Activated B cell treated with CpG ODN at 0.5 μM for 24 hours (primary cell): ENCODE results near the gene ZBTB38. TPM values are rescaled to one million over a fixed set of nuclear protein-coding genes. Genes with fewer than 3 reads are reported as not detected.

ENCODE experiments used
- ATAC-seq: fragments of 200-7000 bp; cut with Tn5 transposase; one replicate; pipeline ENCODE4 v1.10.0; 2021; ENCODE audit warnings: low read depth, mild to moderate bottlenecking, moderate library complexity
- CTCF ChIA-PET: fragments of 350-600 bp; sonication (Branson Sonifier 250); formaldehyde crosslinking; loops from one replicate; lab custom pipeline; 2021; ENCODE audit warnings: antibody characterized with exemption; lab: Charles Lee
- POLR2A ChIA-PET: fragments of 350-600 bp; sonication (Branson Sonifier 250); formaldehyde crosslinking; loops from one replicate; lab custom pipeline; 2021; ENCODE audit warnings: antibody characterized with exemption; lab: Charles Lee
- DNase-seq: peaks from one replicate; pipeline ENCODE4 v3.0.0; 2022
- H3K27ac Mint-ChIP-seq: one replicate; pipeline ENCODE4 v1.8.0; 2020; ENCODE audit warnings: mixed read lengths
- H3K27me3 Mint-ChIP-seq: one replicate; pipeline ENCODE4 v1.8.0; 2021; ENCODE audit warnings: mixed read lengths
- H3K36me3 Mint-ChIP-seq: one replicate; pipeline ENCODE4 v1.8.0; 2021; ENCODE audit warnings: low read depth, mixed read lengths
- H3K4me1 Mint-ChIP-seq: one replicate; pipeline ENCODE4 v1.8.0; 2021; ENCODE audit warnings: mixed read lengths
- H3K4me3 Mint-ChIP-seq: one replicate; pipeline ENCODE4 v1.8.0; 2020; ENCODE audit warnings: mild to moderate bottlenecking, mixed read lengths
- H3K9me3 Mint-ChIP-seq: one replicate; pipeline ENCODE4 v1.8.0; 2020; ENCODE audit warnings: mixed read lengths
- CTCF ChIP-seq: fragments of 200-600 bp; IDR thresholded peaks from one replicate; pipeline ENCODE4 v1.8.0; 2022; ENCODE audit warnings: antibody characterized with exemption, mild to moderate bottlenecking
- intact Hi-C: fragments of 100-400 bp; cut with micrococcal nuclease; formaldehyde crosslinking; loops from one replicate; pipeline ENCODE4 v1.15.1; 2024
- total RNA-seq: library from RNA; stranded (reverse); gene quantifications from 2 replicates; pipeline ENCODE4 v1.2.3, GENCODE V29; 2022

Gene ZBTB38
- total RNA-seq, 1 donor from 2014 or later: 45.2 TPM

DNA sequence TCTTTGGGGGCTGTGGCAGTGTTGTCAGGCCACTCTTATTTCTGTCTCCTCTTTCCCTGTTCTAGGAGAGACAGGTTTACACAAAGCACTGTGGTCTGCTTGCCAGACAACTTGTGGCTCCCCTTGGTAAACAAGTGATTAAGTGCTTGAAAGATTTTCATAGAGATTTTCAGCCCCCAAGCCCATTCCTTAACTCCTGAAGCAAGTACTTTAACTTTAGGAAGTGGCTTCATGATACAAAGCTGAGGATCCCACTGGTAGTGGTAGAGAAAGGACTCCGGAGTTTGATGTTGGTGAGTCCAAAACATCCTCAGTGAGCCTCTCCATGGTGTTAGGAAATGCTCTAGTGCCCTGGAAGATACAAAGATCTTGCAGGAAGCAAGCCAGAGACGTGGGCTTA, 12.0 kb downstream of the ZBTB38 start:
- Mint-ChIP-seq H3K4me3 (no peak overlapping the region), H3K4me1 (peaks cover 74% of the 10 kb centered on the region), H3K27me3 (no peaks in the 10 kb centered on the region), H3K36me3 (no peaks in the 10 kb centered on the region), H3K9me3 (no peaks in the 10 kb centered on the region), H3K27ac (peak overlapping the region; percentile 90)
- CTCF ChIA-PET: no interaction called here
- intact Hi-C loops: no loop called here
- no peak for DNase-seq
- no peak for ATAC-seq
- POLR2A ChIA-PET: interaction anchor here (1.6 kb wide), 1 partner anchor 22 kb away, joined by 5 read pairs; no protein-coding TSS in a partner anchor
- no peak for TF ChIP-seq CTCF

GRCh38 chr3:141380987-141381386, 12.7 kb downstream of the ZBTB38 start:
- intact Hi-C loops: no loop called here
- DNase-seq (no peak), ATAC-seq (peak; percentile 20)
- TF ChIP-seq CTCF: no peak
- H3K36me3 Mint-ChIP-seq: no peaks in the 10 kb centered on the region
- CTCF ChIA-PET: no interaction called here
- H3K9me3 Mint-ChIP-seq: no peaks in the 10 kb centered on the region
- H3K4me3 Mint-ChIP-seq: no peak overlapping the region
- POLR2A ChIA-PET: interaction anchor here (0.6 to 1.1 kb wide), 2 partner anchors 13 to 57 kb away, joined by 3 read pairs; no protein-coding TSS in a partner anchor
- no peaks in the 10 kb centered on the region for H3K27me3 Mint-ChIP-seq
- peaks cover 69% of the 10 kb centered on the region for H3K4me1 Mint-ChIP-seq
- H3K27ac Mint-ChIP-seq: peak overlapping the region; percentile 90

- ChIA-PET CTCF (interaction anchor here (2.1 to 2.5 kb wide), 2 partner anchors 9 to 13 kb away, joined by 6 to 7 read pairs; no protein-coding TSS in a partner anchor), POLR2A (interaction anchor here (1.0 kb wide), 1 partner anchor 30 kb away, joined by 3 read pairs; no protein-coding TSS in a partner anchor)
- intact Hi-C loops: no loop called here
- Mint-ChIP-seq H3K27me3 (no peaks in the 10 kb centered on the region), H3K4me3 (no peak overlapping the region), H3K27ac (peak overlapping the region; percentile 43), H3K36me3 (no peaks in the 10 kb centered on the region), H3K9me3 (no peaks in the 10 kb centered on the region), H3K4me1 (peaks cover 64% of the 10 kb centered on the region)
- ATAC-seq: no peak
- no peak for TF ChIP-seq CTCF
- no peak for DNase-seq
Observed at GRCh38 chr3:141382571-141382970, 14.3 kb downstream of the ZBTB38 start.

DNA sequence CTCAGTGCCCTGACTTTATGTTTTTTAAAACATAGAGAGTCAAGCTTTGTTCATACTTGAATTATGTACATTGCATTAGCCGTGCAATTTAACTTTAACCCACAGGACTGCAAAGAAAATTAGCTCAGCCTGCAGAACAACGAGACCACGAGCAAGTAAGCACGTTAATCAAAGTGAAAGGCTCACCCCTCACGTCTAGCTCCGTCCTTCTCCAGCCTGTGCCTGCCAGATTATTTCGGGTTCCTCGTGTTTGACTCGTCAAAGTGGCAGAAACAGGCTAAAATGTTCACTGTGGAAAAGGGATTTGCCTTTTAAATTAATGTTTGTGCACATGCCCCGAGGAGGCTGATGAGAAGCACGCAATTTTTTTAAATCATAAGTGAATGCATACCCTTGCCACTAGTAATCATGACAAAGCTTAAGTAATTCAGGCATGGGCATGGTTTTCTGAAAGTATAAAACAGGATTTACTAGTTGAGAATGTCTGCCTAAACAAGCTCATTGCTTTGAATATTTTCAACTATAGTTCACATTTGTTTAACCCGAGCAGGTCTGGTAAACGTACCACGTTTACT, 15.3 kb downstream of the ZBTB38 start:
- intact Hi-C loops: no loop called here
- Mint-ChIP-seq H3K27ac (peak overlapping the region; percentile 82), H3K4me1 (peaks cover 58% of the 10 kb centered on the region), H3K27me3 (no peaks in the 10 kb centered on the region), H3K36me3 (no peaks in the 10 kb centered on the region), H3K4me3 (peak overlapping the region; percentile 83), H3K9me3 (no peaks in the 10 kb centered on the region)
- DNase-seq (no peak), ATAC-seq (no peak)
- TF ChIP-seq CTCF: no peak
- ChIA-PET CTCF (interaction anchor here (1.5 to 2.5 kb wide), 4 partner anchors 10 to 14 kb away, joined by 4 to 7 read pairs (median 5); no protein-coding TSS in a partner anchor), POLR2A (interaction anchor here (1.0 to 2.6 kb wide), 5 partner anchors 8 to 29 kb away, joined by 3 to 17 read pairs (median 5); no protein-coding TSS in a partner anchor)

DNA sequence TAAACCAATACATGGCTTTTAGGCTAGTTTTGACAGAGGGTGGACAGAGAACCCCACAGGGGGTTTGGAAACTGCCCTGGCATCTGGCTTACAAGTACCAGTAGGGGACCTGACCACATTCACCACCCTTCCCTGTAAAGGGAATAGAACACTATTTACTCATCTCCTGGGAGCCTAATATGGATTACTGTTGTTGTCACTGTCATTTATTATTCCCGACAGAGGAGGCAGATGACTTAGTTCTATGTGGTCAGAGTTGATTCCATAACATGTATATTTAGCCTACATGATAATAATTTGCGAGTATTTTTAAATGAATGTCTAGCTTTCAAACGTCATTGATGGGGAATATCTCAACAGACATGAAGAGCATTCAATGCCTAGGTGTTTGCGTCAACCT, 15.9 kb downstream of the ZBTB38 start:
- intact Hi-C loops: no loop called here
- Mint-ChIP-seq H3K4me1 (peaks cover 56% of the 10 kb centered on the region), H3K36me3 (no peaks in the 10 kb centered on the region), H3K27ac (peak overlapping the region; percentile 82), H3K4me3 (peak overlapping the region; percentile 83), H3K9me3 (no peaks in the 10 kb centered on the region), H3K27me3 (no peaks in the 10 kb centered on the region)
- ATAC-seq (no peak), DNase-seq (no peak)
- TF ChIP-seq CTCF: no peak
- ChIA-PET CTCF (interaction anchor here (1.5 to 2.5 kb wide), 4 partner anchors 11 to 14 kb away, joined by 4 to 7 read pairs (median 5); no protein-coding TSS in a partner anchor), POLR2A (interaction anchor here (0.9 to 2.6 kb wide), 6 partner anchors 9 to 58 kb away, joined by 3 to 17 read pairs (median 5); no protein-coding TSS in a partner anchor)
